A673 (cell line): Measurements from ENCODE around the gene ECI1. TPM values are rescaled to one million over a fixed set of nuclear protein-coding genes. Genes with fewer than 3 reads are reported as not detected.

Experiments used
- BruUV-seq: library from RNA; stranded (reverse); fragments of 400-500 nt; replicated peaks from 2 replicates; lab custom pipeline; 2021; lab: Mats Ljungman, UMichigan
- CTCF ChIA-PET: fragments of 300-600 bp; sonication (Branson Sonifier 250); formaldehyde crosslinking; loops from one replicate; lab custom pipeline; 2022; ENCODE audit warnings: antibody characterized with exemption; lab: Charles Lee
- POLR2A ChIA-PET: fragments of 300-600 bp; sonication (Branson Sonifier 250); formaldehyde crosslinking; loops from one replicate; lab custom pipeline; 2022; ENCODE audit warnings: antibody characterized with exemption; ENCODE audit not compliant: low non-redundant PET; lab: Charles Lee
- DNase-seq: peaks from one replicate; pipeline ENCODE4 v3.0.0-alpha.2; 2015; ENCODE audit warnings: low spot score
- H3K27ac ChIP-seq: fragments of 200-600 bp; sonication (generic); 2 replicates; pipeline ENCODE4 v1.5.1; 2016; ENCODE audit warnings: mixed run types, low read depth, mild to moderate bottlenecking, mixed read lengths, antibody characterized with exemption, low read length; ENCODE audit not compliant: poor library complexity, severe bottlenecking
- H3K27me3 ChIP-seq: fragments of 200-600 bp; sonication (generic); replicated peaks from 2 replicates; pipeline ENCODE4 v1.6.1; 2017; ENCODE audit warnings: mixed run types, low read depth, mild to moderate bottlenecking, mixed read lengths, antibody characterized with exemption, low read length; ENCODE audit not compliant: insufficient read depth, poor library complexity
- H3K36me3 ChIP-seq: fragments of 200-600 bp; sonication (generic); 2 replicates; pipeline ENCODE4 v1.6.1; 2016; ENCODE audit warnings: mixed run types, mild to moderate bottlenecking, mixed read lengths, antibody characterized with exemption, low read length; ENCODE audit not compliant: insufficient read depth, poor library complexity, severe bottlenecking
- H3K4me1 ChIP-seq: fragments of 200-600 bp; sonication (generic); 2 replicates; pipeline ENCODE4 v1.6.1; 2017; ENCODE audit warnings: mixed run types, mild to moderate bottlenecking, mixed read lengths, antibody characterized with exemption, low read length; ENCODE audit not compliant: insufficient read depth, poor library complexity, severe bottlenecking
- H3K4me3 ChIP-seq: fragments of 200-600 bp; sonication (generic); 2 replicates; pipeline ENCODE4 v1.5.1; 2016; ENCODE audit warnings: low read depth, mixed run types, mild to moderate bottlenecking, mixed read lengths, low read length; ENCODE audit not compliant: poor library complexity, severe bottlenecking
- H3K9me3 ChIP-seq: fragments of 200-600 bp; sonication (generic); 2 replicates; pipeline ENCODE4 v1.6.1; 2016; ENCODE audit warnings: mixed run types, low read depth, mild to moderate bottlenecking, mixed read lengths, antibody characterized with exemption, low read length; ENCODE audit not compliant: poor library complexity, severe bottlenecking
- EZH2 ChIP-seq: fragments of 200-600 bp; sonication (generic); IDR thresholded peaks from 2 replicates; pipeline ENCODE4 v1.6.1; 2017; ENCODE audit warnings: borderline replicate concordance, low read depth, mild to moderate bottlenecking, mixed read lengths, antibody characterized with exemption, low read length; ENCODE audit not compliant: poor library complexity, severe bottlenecking
- intact Hi-C: fragments of 100-400 bp; cut with micrococcal nuclease; formaldehyde crosslinking; loops from one replicate; pipeline ENCODE4 v1.10.0; 2022; ENCODE audit not compliant: unreplicated experiment
- total RNA-seq: library from RNA; stranded (reverse); gene quantifications from 2 replicates; pipeline ENCODE4 v1.2.3, GENCODE V29; 2021
- TF ChIP-seq, protein P1 (sequence below): fragments of 300-800, 200-600 bp; sonication (generic); conservative IDR thresholded peaks from 2 replicates; pipeline ENCODE4 v1.5.1; 2017; ENCODE audit warnings: low read depth, mild to moderate bottlenecking, antibody characterized with exemption, low read length, moderate library complexity, mixed read lengths

Gene ECI1
- total RNA-seq, 1 experiment from 2014 or later: 55.3 TPM

DNA sequence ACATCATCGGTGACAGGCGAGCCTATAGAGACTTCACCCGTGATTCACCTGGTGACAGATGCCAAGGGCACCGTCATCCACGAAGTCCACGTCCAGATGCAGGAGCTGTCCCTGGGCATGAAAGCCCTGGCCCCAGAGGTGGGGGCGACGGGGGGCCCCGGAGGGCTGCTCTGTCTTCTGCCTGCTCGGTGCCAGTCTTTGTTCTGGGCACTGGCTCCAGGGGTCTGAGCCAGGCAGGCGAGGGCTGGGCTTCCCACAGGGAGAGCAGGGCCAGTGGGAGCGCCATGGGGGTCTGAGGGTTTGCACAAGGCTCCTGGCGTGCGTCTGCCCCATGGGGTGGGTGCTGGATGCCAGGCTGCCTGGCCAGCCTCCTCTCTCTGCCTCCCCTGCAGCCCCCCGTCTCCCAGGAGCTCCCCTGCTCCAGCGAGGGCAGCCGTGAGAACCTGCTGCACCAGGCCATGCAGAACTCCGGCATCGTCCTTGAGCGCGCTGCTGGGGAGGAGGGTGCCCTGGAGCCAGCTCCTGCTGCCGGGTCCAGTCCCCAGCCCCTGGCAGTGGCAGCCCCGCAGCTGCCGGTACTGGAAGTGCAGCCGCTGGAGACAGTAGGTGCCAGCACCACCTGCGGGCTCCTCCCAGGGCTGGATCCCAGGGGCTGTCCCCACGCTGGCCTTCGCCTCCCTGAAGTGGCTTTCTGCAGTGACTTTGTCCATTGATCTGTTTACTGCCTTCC is 18.2 kb downstream of the ECI1 start:
- intact Hi-C loops: no loop called here
- ChIA-PET POLR2A (no interaction called here), CTCF (no interaction called here)
- no peak for TF ChIP-seq EZH2
- TF ChIP-seq, protein P1, sequence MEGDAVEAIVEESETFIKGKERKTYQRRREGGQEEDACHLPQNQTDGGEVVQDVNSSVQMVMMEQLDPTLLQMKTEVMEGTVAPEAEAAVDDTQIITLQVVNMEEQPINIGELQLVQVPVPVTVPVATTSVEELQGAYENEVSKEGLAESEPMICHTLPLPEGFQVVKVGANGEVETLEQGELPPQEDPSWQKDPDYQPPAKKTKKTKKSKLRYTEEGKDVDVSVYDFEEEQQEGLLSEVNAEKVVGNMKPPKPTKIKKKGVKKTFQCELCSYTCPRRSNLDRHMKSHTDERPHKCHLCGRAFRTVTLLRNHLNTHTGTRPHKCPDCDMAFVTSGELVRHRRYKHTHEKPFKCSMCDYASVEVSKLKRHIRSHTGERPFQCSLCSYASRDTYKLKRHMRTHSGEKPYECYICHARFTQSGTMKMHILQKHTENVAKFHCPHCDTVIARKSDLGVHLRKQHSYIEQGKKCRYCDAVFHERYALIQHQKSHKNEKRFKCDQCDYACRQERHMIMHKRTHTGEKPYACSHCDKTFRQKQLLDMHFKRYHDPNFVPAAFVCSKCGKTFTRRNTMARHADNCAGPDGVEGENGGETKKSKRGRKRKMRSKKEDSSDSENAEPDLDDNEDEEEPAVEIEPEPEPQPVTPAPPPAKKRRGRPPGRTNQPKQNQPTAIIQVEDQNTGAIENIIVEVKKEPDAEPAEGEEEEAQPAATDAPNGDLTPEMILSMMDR: no peak
- no peak for DNase-seq
- no peak overlapping the region for H3K4me3 ChIP-seq
- H3K27me3 ChIP-seq: no peaks in the 10 kb centered on the region
- no TSS peak for BruUV-seq
- no peaks in the 10 kb centered on the region for H3K4me1 ChIP-seq
- peaks cover 40% of the 10 kb centered on the region for H3K36me3 ChIP-seq
- no peaks in the 10 kb centered on the region for H3K9me3 ChIP-seq
- no peak overlapping the region for H3K27ac ChIP-seq

DNA sequence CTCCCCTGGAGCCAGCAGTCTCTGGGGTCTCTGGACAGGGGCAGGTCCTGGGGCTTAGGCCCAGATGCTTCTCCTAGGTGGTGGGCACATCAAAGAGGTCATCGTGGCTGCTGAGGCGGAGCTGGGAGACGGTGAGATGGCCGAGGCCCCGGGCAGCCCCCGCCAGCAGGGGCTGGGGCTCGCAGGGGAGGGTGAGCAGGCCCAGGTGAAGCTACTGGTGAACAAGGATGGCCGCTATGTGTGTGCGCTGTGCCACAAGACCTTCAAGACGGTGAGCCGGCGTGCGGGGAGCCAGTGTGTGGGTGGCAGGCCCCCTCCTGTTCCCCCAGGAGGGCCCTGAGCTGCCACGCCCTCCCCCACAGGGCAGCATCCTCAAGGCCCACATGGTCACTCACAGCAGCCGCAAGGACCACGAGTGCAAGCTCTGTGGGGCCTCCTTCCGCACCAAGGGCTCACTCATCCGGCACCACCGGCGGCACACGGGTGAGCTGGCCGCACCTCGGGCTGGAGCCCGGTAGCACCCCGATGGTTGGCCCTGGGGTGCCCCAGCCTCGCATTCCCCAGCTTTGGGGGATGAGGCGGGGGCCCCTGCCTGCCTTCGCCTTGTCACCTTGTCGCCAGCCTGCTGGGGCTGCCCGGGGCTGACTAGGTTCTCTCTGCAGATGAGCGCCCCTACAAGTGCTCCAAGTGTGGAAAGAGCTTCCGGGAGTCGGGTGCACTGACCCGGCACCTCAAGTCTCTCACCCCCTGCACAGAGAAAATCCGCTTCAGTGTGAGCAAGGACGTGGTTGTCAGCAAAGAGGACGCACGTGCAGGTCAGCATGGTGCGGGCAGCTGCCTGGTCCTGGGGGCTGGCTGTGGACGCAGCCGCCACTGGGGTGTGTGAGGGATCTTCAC is 19.0 kb downstream of the ECI1 start:
- Histone ChIP-seq H3K27ac (no peak overlapping the region), H3K36me3 (peaks cover 44% of the 10 kb centered on the region), H3K27me3 (no peaks in the 10 kb centered on the region), H3K4me3 (no peak overlapping the region), H3K4me1 (no peaks in the 10 kb centered on the region), H3K9me3 (no peaks in the 10 kb centered on the region)
- DNase-seq: no peak
- ChIA-PET CTCF (no interaction called here), POLR2A (no interaction called here)
- no TSS peak for BruUV-seq
- TF ChIP-seq, protein P1: no peak
- no peak for TF ChIP-seq EZH2
- intact Hi-C loops: no loop called here

DNA sequence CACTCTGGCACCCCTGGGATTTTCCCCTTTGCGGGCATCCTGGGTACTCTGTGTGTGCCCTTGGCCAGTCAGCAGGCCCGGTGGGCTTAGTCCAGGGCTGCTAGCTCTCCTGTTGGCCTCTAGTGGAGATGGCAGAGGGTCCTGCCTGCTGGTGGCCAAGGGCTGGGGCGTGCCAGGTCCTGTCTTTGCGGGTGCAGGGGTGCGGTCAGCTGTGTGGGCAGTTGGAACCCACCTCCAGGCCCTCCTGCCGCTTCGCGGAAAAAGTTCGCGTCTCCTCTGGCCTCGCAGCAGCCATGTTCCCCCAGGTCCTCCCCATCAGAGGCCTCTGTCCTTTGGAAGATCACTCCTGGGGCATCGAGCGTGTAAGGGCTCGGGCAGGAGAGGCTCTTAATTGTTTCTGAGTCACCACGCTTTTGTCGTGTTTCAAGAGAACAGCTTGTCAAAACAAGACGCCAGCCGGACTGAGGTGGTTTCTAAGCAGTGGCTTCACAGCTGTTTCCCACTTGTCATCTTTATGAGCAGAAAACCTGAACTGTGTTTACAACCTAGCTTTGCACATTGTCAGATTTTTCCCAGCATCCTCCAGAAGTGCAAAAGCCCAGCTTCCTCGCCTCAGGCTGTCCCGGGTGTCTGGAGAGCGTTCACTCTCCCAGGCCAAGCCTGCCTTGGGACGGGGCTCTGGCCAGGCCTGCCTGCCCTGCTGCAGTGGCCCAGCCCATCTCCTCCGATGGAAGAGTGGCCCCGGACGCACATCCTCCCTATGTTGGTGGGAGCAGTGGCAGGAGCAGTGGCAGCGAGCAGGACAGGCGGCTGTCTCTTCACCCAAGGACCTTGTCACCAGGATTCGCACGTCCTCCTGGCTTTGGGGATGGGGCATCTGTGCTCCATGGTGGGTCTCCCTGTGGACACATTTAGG is 20.1 kb downstream of the ECI1 start:
- ChIA-PET CTCF (no interaction called here), POLR2A (no interaction called here)
- no peaks in the 10 kb centered on the region for H3K9me3 ChIP-seq
- no peak for TF ChIP-seq EZH2
- TF ChIP-seq, protein P1: no peak
- H3K4me1 ChIP-seq: no peaks in the 10 kb centered on the region
- intact Hi-C loops: no loop called here
- DNase-seq: no peak
- H3K4me3 ChIP-seq: no peak overlapping the region
- BruUV-seq: no TSS peak
- no peaks in the 10 kb centered on the region for H3K27me3 ChIP-seq
- H3K27ac ChIP-seq: no peak overlapping the region
- peaks cover 44% of the 10 kb centered on the region for H3K36me3 ChIP-seq
